ENCODE results near the gene CCZ1. TPM values are rescaled to one million over a fixed set of nuclear protein-coding genes. Genes with fewer than 3 reads are reported as not detected.
"Not testable (repeated sequence)": the region's sequence is repeated elsewhere in the genome, so short reads cannot be mapped to it uniquely, and the experiment has no call there.

Gene CCZ1
- polyA plus RNA-seq (2013, experiment 1 of 2), result 77.5 TPM
- 86.9 TPM for polyA plus RNA-seq (2013, experiment 2 of 2)

DNA sequence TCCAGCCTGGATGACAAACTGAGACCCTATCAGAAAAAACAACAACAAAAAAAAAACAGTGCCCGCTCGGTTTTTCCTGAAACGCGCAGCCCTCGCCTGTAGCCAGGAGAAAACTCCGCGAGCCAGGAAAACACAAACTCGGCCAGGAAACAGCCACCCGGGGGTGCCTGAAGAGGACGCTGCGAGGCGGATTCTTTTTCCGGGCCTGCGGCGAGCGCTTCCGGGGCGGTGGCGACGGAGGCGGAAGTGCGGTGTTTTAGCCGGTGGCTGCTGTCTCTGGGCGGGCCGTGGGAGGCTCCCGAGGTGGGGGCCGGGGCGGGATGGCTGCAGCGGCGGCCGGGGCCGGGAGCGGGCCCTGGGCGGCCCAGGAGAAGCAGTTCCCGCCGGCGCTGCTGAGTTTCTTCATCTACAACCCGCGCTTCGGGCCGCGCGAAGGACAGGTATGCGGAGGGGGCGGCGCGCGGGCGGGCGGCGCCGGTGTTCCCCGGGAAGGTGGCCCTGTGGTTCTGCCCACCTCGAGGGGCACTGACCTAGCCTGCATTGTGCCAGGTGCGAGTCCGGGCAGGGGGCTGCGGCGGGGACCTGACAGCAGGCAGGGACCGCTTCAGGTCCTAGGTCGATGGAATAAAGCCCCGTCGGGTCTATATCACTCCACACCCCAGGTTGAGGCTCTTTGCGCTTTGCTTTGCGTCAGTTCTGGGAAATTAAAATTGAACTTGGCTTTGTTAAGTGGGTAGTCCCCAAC, at the start of gene CCZ1:
TSS of gene CCZ1 (plus strand) at position 254 of the 745 bp plus-strand sequence. CDS start at position 321, 67 bp downstream.
- WGBS, 2 experiments (ENCODE audit: insufficient coverage in 2 of 2), result 0 to 2% methylated on average over 2 to 7 of the region's 64 CpGs
- H3K4me3 ChIP-seq (ENCODE audit: extremely low read depth, insufficient read depth, low read length, poor library complexity, severe bottlenecking), result peak within 1 kb of the TSS; percentile 34
- not testable (repeated sequence) for H3K27ac ChIP-seq (ENCODE audit: low read depth, low read length, severe bottlenecking); H3K4me1 ChIP-seq (ENCODE audit: control insufficient read depth, insufficient read depth, low read length, poor library complexity, severe bottlenecking); H3K9me3 ChIP-seq (ENCODE audit: control insufficient read depth, low read length); H3K36me3 ChIP-seq (ENCODE audit: control insufficient read depth, insufficient read depth, low read length)

DNA sequence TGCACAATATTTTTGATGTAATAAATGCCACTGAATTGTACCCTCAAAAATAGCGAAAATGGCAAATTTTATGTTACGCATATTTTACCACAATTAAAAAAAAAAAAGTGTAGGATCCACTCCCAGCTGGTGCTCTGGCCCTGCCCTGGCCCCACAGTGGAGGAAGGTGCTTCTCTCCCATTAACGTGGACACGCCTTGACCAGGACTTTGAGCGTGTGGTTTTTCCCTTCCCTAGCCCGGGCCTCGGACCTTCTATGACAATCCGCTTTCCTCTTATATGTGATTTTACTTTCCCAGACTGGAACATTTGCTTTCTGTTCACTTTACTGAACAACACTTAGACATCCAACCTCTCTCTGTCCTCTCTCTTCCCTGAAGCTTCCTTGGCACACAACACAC, 47.6 kb upstream of the CCZ1 start:
- Histone ChIP-seq H3K9me3 (ENCODE audit: control insufficient read depth, low read length) (no peaks in the 10 kb centered on the region), H3K4me3 (ENCODE audit: extremely low read depth, insufficient read depth, low read length, poor library complexity, severe bottlenecking) (no peak overlapping the region), H3K4me1 (ENCODE audit: control insufficient read depth, insufficient read depth, low read length, poor library complexity, severe bottlenecking) (no peaks in the 10 kb centered on the region), H3K27ac (ENCODE audit: low read depth, low read length, severe bottlenecking) (no peak overlapping the region), H3K36me3 (ENCODE audit: control insufficient read depth, insufficient read depth, low read length) (no peaks in the 10 kb centered on the region)
- 83 to 88% methylated on average over 7 to 8 of the region's 8 CpGs for WGBS, 2 experiments (ENCODE audit: insufficient coverage in 2 of 2)

DNA sequence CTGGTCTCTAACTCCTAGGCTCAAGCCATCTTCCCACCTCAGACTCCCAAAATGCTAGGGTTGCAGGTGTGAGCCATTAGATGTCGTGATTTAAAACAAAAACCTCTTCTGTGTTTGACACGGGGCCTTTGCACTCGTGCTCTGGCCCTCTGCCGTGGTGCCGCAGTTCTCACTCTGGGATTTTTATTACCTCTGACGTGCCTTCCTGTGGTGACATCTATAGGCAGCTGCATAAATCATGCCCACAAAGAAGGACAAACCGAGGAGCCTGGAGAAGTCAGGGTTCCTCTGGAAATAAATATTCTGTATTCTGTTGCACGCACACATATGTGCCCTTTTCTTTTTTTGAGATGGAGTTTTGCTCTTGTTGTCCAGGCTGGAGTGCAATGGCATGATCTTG, 43.8 kb upstream of the CCZ1 start:
- Histone ChIP-seq H3K4me1 (ENCODE audit: control insufficient read depth, insufficient read depth, low read length, poor library complexity, severe bottlenecking) (no peaks in the 10 kb centered on the region), H3K27ac (ENCODE audit: low read depth, low read length, severe bottlenecking) (no peak overlapping the region), H3K9me3 (ENCODE audit: control insufficient read depth, low read length) (no peaks in the 10 kb centered on the region), H3K36me3 (ENCODE audit: control insufficient read depth, insufficient read depth, low read length) (no peaks in the 10 kb centered on the region), H3K4me3 (ENCODE audit: extremely low read depth, insufficient read depth, low read length, poor library complexity, severe bottlenecking) (no peak overlapping the region)
- WGBS, 2 experiments (ENCODE audit: insufficient coverage in 2 of 2), result 88 to 89% methylated on average over 7 to 8 of the region's 8 CpGs

DNA sequence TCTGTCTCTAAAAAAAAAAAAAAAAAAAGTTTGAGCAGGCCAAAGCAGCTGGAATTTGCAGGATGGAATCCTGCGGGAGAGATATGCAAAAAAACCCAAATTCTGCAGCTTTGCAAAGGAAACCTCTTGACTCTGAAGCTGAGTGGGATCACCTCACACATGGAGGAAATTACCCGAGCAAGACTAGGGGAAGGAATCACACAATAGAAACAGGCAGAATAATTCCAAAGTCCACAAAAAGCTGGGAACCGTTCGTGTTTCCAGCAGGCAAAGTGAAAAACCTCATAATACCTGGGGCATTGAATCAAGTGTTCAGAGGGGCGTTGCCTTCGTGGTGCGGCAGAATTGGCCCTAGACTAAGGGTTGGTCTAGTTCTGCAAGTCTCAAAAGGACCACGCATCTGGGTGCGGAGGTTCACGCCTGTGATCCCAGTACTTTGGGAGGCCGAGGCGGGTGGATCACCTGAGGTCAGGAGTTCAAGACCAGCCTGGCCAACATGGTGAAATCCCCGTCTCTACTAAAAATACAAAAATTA, 41.4 kb upstream of the CCZ1 start:
- not testable (repeated sequence) for H3K9me3 ChIP-seq (ENCODE audit: control insufficient read depth, low read length); H3K4me1 ChIP-seq (ENCODE audit: control insufficient read depth, insufficient read depth, low read length, poor library complexity, severe bottlenecking); H3K36me3 ChIP-seq (ENCODE audit: control insufficient read depth, insufficient read depth, low read length); H3K27ac ChIP-seq (ENCODE audit: low read depth, low read length, severe bottlenecking); H3K4me3 ChIP-seq (ENCODE audit: extremely low read depth, insufficient read depth, low read length, poor library complexity, severe bottlenecking)
- 96 to 97% methylated on average over 9 to 11 of the region's 13 CpGs for WGBS, 2 experiments (ENCODE audit: insufficient coverage in 2 of 2)

DNA sequence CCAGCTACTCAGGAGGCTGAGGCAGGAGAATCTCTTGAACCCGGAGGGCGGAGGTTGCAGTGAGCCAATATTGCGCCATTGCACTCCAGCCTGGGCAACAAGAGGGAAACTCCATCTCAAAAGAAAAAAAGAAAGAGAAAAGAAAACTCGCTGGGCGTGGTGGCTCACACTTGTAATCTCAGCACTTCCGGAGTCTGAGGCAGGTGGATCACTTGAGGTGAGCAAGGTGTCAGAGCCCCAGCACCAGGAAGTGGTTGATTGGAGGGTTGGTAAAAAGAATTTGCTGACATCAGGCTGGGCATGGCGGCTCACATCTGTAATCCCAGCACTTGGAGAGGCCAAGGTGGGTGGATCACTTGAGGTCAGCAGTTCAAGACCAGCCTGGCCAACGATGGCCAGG, 40.0 kb upstream of the CCZ1 start:
- H3K36me3 ChIP-seq (ENCODE audit: control insufficient read depth, insufficient read depth, low read length); H3K4me1 ChIP-seq (ENCODE audit: control insufficient read depth, insufficient read depth, low read length, poor library complexity, severe bottlenecking); H3K4me3 ChIP-seq (ENCODE audit: extremely low read depth, insufficient read depth, low read length, poor library complexity, severe bottlenecking); H3K9me3 ChIP-seq (ENCODE audit: control insufficient read depth, low read length); H3K27ac ChIP-seq (ENCODE audit: low read depth, low read length, severe bottlenecking): not testable (repeated sequence)
- 91 to 96% methylated on average over 3 of the region's 8 CpGs for WGBS, 2 experiments (ENCODE audit: insufficient coverage in 2 of 2)

DNA sequence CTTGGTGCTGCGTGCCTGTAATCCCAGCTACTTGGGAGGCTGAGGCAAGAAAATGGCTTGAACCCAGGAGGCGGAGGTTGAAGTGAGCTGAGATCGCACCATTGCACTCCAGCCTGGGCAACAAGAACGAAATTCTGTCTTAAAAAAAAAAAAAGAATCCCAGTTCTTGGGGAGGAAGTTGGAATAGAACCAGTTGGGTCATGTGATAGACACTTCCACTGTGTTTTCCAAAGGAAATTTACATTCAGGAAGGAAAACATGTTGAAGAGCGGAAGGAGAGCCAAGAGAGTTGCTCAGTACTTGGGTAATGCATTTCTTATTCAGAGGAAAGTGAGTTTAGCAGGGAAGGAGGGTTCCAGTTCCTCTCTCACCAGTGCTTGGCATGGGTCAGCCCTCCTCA, 37.3 kb upstream of the CCZ1 start:
- not testable (repeated sequence) for H3K4me3 ChIP-seq (ENCODE audit: extremely low read depth, insufficient read depth, low read length, poor library complexity, severe bottlenecking); H3K27ac ChIP-seq (ENCODE audit: low read depth, low read length, severe bottlenecking); H3K9me3 ChIP-seq (ENCODE audit: control insufficient read depth, low read length); H3K36me3 ChIP-seq (ENCODE audit: control insufficient read depth, insufficient read depth, low read length); H3K4me1 ChIP-seq (ENCODE audit: control insufficient read depth, insufficient read depth, low read length, poor library complexity, severe bottlenecking)
- WGBS, 2 experiments (ENCODE audit: insufficient coverage in 2 of 2), result 95 to 97% methylated on average over 5 of the region's 5 CpGs

DNA sequence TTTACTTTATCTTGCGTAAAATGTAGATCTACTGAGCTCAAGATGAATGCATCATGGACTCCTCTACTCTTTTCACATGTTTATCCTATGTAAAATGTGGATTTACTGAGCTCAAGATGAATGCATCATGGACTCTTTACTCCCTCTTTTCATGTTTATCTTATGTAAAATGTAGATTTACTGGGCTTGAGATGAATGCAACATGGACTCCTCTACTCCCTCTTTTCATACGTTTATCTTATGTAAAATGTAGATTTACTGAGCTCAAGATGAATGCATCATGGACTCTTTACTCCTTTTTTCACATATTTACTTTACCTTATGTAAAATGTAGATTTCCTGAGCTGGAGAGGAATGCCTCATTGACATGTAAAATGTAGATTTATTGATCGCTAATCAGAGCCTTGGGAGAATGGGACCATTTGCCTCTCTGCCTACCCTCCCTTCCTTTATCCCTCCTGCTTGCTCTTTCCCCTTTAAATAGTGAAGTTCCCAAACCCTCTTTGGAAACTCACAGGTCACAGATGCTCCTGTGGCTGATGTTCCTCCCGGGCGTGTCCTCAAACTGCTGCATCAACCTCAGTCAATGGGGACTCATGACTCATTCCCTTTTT, 35.7 kb upstream of the CCZ1 start:
- no CpG with 5 or more reads among the region's 5 CpGs for WGBS, 2 experiments (ENCODE audit: insufficient coverage in 2 of 2)
- not testable (repeated sequence) for H3K36me3 ChIP-seq (ENCODE audit: control insufficient read depth, insufficient read depth, low read length); H3K27ac ChIP-seq (ENCODE audit: low read depth, low read length, severe bottlenecking); H3K4me3 ChIP-seq (ENCODE audit: extremely low read depth, insufficient read depth, low read length, poor library complexity, severe bottlenecking); H3K9me3 ChIP-seq (ENCODE audit: control insufficient read depth, low read length); H3K4me1 ChIP-seq (ENCODE audit: control insufficient read depth, insufficient read depth, low read length, poor library complexity, severe bottlenecking)

DNA sequence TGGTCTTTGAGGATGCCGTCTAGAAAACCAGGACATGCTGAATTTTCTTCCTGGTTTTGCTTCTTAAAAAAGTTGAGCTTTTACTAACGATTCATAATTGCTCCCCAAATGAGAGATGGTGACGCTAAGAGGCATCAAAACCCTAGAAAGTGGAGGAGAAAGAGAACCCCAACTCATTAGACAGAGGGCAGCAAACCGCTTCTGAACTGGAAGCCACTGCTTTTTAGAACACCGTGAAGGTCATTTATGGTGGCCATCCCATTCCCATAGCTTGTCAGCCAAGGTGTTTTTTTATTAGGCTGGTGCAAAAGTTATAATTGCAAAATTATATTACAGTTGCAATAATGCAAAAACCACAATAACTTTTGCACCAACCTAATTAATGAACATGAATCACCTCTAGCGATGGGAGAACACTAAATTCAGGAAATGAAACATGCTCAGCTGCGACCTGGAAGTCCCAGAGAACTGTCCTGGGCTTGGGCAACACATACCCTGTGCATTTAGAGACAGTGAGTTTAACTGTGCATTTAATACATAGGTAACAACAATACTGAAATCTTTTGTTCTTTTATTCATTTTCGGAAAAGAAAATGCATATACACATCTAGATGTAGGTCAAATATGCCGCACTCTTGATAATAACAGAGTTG, 33.1 kb upstream of the CCZ1 start:
- H3K36me3 ChIP-seq (ENCODE audit: control insufficient read depth, insufficient read depth, low read length); H3K4me3 ChIP-seq (ENCODE audit: extremely low read depth, insufficient read depth, low read length, poor library complexity, severe bottlenecking); H3K9me3 ChIP-seq (ENCODE audit: control insufficient read depth, low read length); H3K4me1 ChIP-seq (ENCODE audit: control insufficient read depth, insufficient read depth, low read length, poor library complexity, severe bottlenecking); H3K27ac ChIP-seq (ENCODE audit: low read depth, low read length, severe bottlenecking): not testable (repeated sequence)
- WGBS, 2 experiments (ENCODE audit: insufficient coverage in 2 of 2), result 86% methylated on average over 4 to 5 of the region's 9 CpGs

DNA sequence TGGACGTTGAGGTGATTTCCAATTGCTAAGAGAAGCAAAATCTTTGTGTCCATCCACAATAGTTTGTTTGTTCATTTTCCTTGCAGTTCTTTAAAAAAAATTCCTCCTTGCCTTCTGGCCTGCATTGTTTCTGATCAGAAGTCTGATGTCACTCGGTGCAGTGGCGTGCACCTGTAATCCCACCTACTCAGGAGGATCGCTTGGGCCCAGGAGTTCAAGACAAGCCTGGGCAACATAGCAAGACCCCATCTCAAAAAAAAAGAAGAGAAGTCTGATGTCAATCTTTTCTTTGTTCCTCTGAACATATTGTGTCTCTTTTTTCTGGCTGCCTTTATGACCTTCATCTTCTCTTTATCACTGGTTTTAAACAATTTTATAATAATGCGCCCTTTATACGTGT, 31.5 kb upstream of the CCZ1 start:
- Histone ChIP-seq H3K36me3 (ENCODE audit: control insufficient read depth, insufficient read depth, low read length) (no peaks in the 10 kb centered on the region), H3K4me1 (ENCODE audit: control insufficient read depth, insufficient read depth, low read length, poor library complexity, severe bottlenecking) (no peaks in the 10 kb centered on the region), H3K4me3 (ENCODE audit: extremely low read depth, insufficient read depth, low read length, poor library complexity, severe bottlenecking) (no peak overlapping the region), H3K9me3 (ENCODE audit: control insufficient read depth, low read length) (no peaks in the 10 kb centered on the region), H3K27ac (ENCODE audit: low read depth, low read length, severe bottlenecking) (no peak overlapping the region)
- 84 to 92% methylated on average over 6 of the region's 6 CpGs for WGBS, 2 experiments (ENCODE audit: insufficient coverage in 2 of 2)

DNA sequence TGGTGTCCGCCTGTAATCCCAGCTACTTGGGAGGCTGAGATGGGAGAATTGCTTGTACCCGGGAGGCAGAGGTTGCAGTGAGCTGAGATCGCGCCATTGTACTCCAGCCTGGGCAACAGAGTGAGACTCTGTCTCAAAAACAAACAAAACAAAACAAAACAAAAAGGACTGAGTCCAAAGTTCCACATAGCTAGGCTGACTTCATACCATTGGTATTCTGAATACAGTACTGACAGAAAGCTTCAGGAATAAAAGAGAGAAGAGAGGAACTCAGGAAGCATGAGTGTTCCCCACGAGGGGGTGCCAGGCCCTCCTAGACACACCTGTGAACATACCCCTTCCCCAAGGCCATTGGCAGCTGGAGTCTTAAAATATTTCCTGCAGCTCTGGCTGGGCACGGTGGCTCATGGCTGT, 29.6 kb upstream of the CCZ1 start:
- not testable (repeated sequence) for H3K27ac ChIP-seq (ENCODE audit: low read depth, low read length, severe bottlenecking); H3K4me3 ChIP-seq (ENCODE audit: extremely low read depth, insufficient read depth, low read length, poor library complexity, severe bottlenecking); H3K9me3 ChIP-seq (ENCODE audit: control insufficient read depth, low read length); H3K4me1 ChIP-seq (ENCODE audit: control insufficient read depth, insufficient read depth, low read length, poor library complexity, severe bottlenecking); H3K36me3 ChIP-seq (ENCODE audit: control insufficient read depth, insufficient read depth, low read length)
- 72 to 93% methylated on average over 3 to 4 of the region's 6 CpGs for WGBS, 2 experiments (ENCODE audit: insufficient coverage in 2 of 2)

DNA sequence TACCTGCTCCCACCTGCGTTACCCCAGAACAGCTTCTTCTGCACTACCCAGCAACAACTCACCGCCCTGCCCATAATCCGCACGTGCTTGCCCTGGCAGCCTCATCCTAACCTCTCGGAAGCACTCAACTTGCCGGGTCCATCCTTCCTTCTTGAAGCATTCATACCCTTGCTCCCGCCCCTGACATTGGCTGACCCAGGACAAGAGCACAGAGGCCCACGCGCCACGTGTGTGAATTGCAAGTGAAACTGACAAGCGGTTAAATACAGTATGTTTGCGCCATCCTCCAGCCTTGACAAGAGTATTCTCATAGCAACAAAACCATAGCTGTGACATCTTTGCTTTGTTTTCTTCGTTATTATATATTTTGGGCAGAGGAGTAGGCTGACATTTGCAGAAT, 28.8 kb upstream of the CCZ1 start:
- Histone ChIP-seq H3K27ac (ENCODE audit: low read depth, low read length, severe bottlenecking) (no peak overlapping the region), H3K36me3 (ENCODE audit: control insufficient read depth, insufficient read depth, low read length) (no peaks in the 10 kb centered on the region), H3K9me3 (ENCODE audit: control insufficient read depth, low read length) (no peaks in the 10 kb centered on the region), H3K4me3 (ENCODE audit: extremely low read depth, insufficient read depth, low read length, poor library complexity, severe bottlenecking) (no peak overlapping the region), H3K4me1 (ENCODE audit: control insufficient read depth, insufficient read depth, low read length, poor library complexity, severe bottlenecking) (no peaks in the 10 kb centered on the region)
- WGBS, 2 experiments (ENCODE audit: insufficient coverage in 2 of 2), result 91 to 97% methylated on average over 7 to 9 of the region's 13 CpGs
